Nephron (organoid): ENCODE data around the gene PRSS53.

Source experiments
- H3K27ac Mint-ChIP-seq, 3 experiments: 2 replicates each; pipeline ENCODE4 v1.8.0; 2020; ENCODE audit warnings: mixed read lengths in 3 of 3, mild to moderate bottlenecking in 2 of 3, moderate library complexity in 1 of 3
- H3K27me3 Mint-ChIP-seq: 2 replicates; pipeline ENCODE4 v1.8.0; 2021; ENCODE audit warnings: low read depth, mild to moderate bottlenecking, moderate library complexity, mixed read lengths
- H3K36me3 Mint-ChIP-seq: 2 replicates; pipeline ENCODE4 v1.8.0; 2020; ENCODE audit warnings: low read depth, mixed read lengths
- H3K4me1 Mint-ChIP-seq: 2 replicates; pipeline ENCODE4 v1.8.0; 2020; ENCODE audit warnings: mixed read lengths
- H3K4me3 Mint-ChIP-seq, 3 experiments: 2 replicates each; pipeline ENCODE4 v1.8.0; 2020; ENCODE audit warnings: mild to moderate bottlenecking in 3 of 3, mixed read lengths in 3 of 3, moderate library complexity in 2 of 3
- H3K9me3 Mint-ChIP-seq: 2 replicates; pipeline ENCODE4 v1.8.0; 2020; ENCODE audit warnings: mixed read lengths
- CTCF ChIP-seq, 3 experiments: fragments of 200-600 bp; sonication (generic); IDR thresholded peaks; one replicate each; pipeline ENCODE4 v1.5.0; 2021; ENCODE audit warnings: antibody characterized with exemption in 3 of 3; ENCODE audit not compliant: unreplicated experiment in 3 of 3

The PRSS53 gene

GRCh38 chr16:31120129-31120528, 31.4 kb upstream of the PRSS53 start:
- H3K27me3 Mint-ChIP-seq = no peaks in the 10 kb centered on the region
- H3K27ac Mint-ChIP-seq = no peak overlapping the region
- peaks cover 33% of the 10 kb centered on the region for H3K36me3 Mint-ChIP-seq
- H3K4me3 Mint-ChIP-seq = peak overlapping the region in 2 of 3 experiments; percentile 15 to 56
- H3K9me3 Mint-ChIP-seq = no peaks in the 10 kb centered on the region
- TF ChIP-seq CTCF (IDR thresholded peaks at IDR 0.05; ENCODE audit: unreplicated experiment in 3 of 3) = no peak
- peaks cover 9% of the 10 kb centered on the region for H3K4me1 Mint-ChIP-seq

GRCh38 chr16:31118223-31119155, 29.7 kb upstream of the PRSS53 start:
- Mint-ChIP-seq H3K36me3 (peaks cover 30% of the 10 kb centered on the region), H3K9me3 (no peaks in the 10 kb centered on the region), H3K4me1 (peaks cover 9% of the 10 kb centered on the region), H3K27me3 (no peaks in the 10 kb centered on the region), H3K4me3 (peak overlapping the region; percentile 87 to 92 (median 88)), H3K27ac (peak overlapping the region; percentile 89 to 97 (median 95))
- no peak for TF ChIP-seq CTCF (IDR thresholded peaks at IDR 0.05; ENCODE audit: unreplicated experiment in 3 of 3)

DNA sequence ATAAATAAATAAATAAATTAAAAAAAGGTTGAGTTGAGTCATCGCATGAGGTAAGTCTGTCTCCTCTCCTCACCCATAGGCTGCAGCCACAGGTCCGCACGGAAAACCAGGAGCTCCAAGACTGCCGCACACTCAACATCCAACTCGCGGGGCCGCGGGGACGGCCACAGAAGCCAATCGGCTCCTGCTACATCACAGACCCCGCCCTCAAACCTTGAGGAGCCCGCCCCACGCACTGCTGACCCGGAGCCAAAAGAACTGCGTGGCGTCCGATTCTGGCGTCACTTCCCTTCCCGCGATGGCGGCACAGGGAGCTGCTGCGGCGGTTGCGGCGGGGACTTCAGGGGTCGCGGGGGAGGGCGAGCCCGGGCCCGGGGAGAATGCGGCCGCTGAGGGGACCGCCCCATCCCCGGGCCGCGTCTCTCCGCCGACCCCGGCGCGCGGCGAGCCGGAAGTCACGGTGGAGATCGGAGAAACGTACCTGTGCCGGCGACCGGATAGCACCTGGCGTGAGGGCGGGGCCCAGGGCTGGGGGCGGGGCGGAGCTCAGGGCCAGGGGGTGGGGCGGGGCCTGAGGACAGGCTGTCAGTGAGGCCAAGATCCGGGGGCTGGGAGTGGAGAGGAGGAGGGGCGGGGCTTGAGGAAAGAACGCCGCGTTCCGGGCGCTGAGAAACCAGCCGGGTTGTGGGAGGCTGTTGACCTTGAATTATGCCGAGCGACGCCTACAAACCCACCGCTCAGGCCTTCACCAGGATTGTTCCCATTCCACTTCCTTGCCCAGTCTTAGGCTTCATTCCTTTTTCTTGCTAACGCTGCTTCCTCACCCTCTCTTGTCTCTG, 28.9 kb upstream of the PRSS53 start, which contains the start of gene KAT8:
Gene KAT8, plus strand, starts transcription at position 281 of the 839 bp plus-strand sequence. Its CDS starts 18 bp downstream, at position 299.
- H3K9me3 Mint-ChIP-seq = no peaks in the 10 kb centered on the region
- H3K36me3 Mint-ChIP-seq = peaks cover 31% of the 10 kb centered on the region
- peak within 1 kb of the TSS; percentile 87 to 92 (median 88) for H3K4me3 Mint-ChIP-seq
- H3K27ac Mint-ChIP-seq = peak within 1 kb of the TSS; percentile 89 to 97 (median 97)
- peaks cover 9% of the 10 kb centered on the region for H3K4me1 Mint-ChIP-seq
- no peaks in the 10 kb centered on the region for H3K27me3 Mint-ChIP-seq
- TF ChIP-seq CTCF (IDR thresholded peaks at IDR 0.05; ENCODE audit: unreplicated experiment in 3 of 3) = no peak

- H3K27me3 Mint-ChIP-seq = no peaks in the 10 kb centered on the region
- TF ChIP-seq CTCF (IDR thresholded peaks at IDR 0.05; ENCODE audit: unreplicated experiment in 3 of 3) = no peak
- H3K27ac Mint-ChIP-seq = peak overlapping the region in 2 of 3 experiments; percentile 31 to 74
- H3K4me1 Mint-ChIP-seq = peaks cover 12% of the 10 kb centered on the region
- peaks cover 27% of the 10 kb centered on the region for H3K36me3 Mint-ChIP-seq
- H3K4me3 Mint-ChIP-seq = peak overlapping the region; percentile 10 to 44 (median 23)
- H3K9me3 Mint-ChIP-seq = no peaks in the 10 kb centered on the region
Measured at GRCh38 chr16:31114468-31114867, 25.7 kb upstream of the PRSS53 start.

- Mint-ChIP-seq H3K27ac (peak overlapping the region; percentile 66 to 82 (median 70)), H3K27me3 (no peaks in the 10 kb centered on the region), H3K9me3 (no peaks in the 10 kb centered on the region), H3K4me1 (peaks cover 11% of the 10 kb centered on the region), H3K36me3 (peaks cover 27% of the 10 kb centered on the region), H3K4me3 (peak overlapping the region; percentile 41 to 60 (median 42))
- no peak for TF ChIP-seq CTCF (IDR thresholded peaks at IDR 0.05; ENCODE audit: unreplicated experiment in 3 of 3)
Measured at GRCh38 chr16:31113121-31114120, 24.7 kb upstream of the PRSS53 start.
